HG02763 (cell line): ENCODE measurements around the gene ALDH1L1.

ENCODE experiments used
- ATAC-seq: cut with Tn5 transposase; IDR thresholded peaks from one replicate; pipeline ENCODE4 v1.9.1; 2021; ENCODE audit warnings: mild to moderate bottlenecking, moderate library complexity; ENCODE audit not compliant: unreplicated experiment

The ALDH1L1 gene

GRCh38 chr3:126135406-126136076 is 44.8 kb downstream of the ALDH1L1 start:
- no peak for ATAC-seq

DNA sequence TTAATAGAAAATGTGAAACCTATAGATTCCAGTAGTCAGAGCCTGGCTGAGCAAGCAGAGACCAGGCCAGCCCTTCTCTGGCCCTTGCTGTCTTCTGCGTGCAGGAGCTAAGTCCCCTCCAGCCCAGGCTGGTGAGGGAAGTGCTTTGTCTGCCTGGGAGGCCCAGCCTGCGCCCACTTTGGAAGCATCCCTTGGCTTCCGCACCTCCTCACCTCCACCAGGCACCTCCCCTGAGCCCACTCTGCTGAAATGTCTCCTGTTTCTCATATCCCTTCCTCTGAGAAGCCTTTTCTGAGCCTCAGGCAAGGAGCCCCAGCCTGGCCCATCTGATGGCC is 45.3 kb downstream of the ALDH1L1 start:
- no peak for ATAC-seq

DNA sequence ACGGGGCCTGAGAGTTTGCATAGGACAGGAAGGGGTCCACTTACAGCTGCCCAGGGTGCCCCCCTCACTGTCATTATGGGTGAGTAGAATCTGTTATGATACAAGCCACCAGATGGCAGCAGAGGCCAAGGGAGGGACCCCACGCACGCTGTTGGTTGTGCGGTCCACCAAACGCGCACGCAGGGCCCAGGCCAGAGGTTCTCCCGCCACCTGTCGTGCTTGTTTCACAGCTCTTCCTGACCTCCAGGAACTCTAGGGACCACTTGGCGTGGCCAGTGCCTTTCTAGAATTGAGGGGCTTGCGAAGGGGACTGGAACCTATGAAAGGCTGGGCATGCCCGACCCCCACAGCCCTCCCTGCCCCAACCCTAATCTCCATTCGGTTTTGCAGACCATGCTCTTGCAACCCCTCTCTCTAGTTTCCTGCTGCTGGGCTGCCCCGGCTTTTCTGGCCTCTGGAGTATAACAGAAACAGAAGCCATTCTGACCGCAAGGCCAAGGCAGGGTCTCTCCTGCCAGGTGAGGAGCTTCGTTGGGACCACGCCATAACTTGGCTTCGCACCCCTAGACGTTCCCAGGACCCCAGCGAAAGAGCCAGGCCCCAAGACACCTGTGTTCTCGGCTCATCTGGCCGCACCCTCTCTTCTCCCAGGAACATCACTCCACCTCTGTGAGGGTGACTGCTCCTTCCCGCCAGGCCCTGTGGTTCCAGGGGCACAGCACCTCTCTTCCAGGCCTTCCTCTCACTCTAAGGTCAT is 46.0 kb downstream of the ALDH1L1 start:
- no peak for ATAC-seq

DNA sequence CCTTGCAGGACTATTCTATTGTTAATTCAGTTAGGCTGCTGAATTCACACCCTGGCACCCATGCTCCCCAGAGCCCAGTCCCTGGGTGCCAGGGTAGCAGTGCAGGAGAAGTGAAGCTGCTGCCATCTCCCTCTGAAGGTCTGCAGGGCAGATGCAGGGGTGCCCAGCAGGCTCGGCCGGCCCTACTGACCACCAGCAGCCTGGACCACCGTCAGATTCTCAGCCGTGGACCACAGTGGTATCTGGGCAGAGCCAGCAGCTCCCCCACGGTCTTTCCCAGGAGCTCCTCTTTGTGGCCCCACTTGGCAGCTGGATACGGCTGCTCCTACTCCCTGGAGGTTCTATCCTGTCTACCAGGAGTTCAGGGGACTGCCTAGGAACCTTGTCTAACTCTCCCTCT is 46.8 kb downstream of the ALDH1L1 start:
- ATAC-seq: no peak

GRCh38 chr3:126132751-126133511 is 47.5 kb downstream of the ALDH1L1 start:
- no peak for ATAC-seq

DNA sequence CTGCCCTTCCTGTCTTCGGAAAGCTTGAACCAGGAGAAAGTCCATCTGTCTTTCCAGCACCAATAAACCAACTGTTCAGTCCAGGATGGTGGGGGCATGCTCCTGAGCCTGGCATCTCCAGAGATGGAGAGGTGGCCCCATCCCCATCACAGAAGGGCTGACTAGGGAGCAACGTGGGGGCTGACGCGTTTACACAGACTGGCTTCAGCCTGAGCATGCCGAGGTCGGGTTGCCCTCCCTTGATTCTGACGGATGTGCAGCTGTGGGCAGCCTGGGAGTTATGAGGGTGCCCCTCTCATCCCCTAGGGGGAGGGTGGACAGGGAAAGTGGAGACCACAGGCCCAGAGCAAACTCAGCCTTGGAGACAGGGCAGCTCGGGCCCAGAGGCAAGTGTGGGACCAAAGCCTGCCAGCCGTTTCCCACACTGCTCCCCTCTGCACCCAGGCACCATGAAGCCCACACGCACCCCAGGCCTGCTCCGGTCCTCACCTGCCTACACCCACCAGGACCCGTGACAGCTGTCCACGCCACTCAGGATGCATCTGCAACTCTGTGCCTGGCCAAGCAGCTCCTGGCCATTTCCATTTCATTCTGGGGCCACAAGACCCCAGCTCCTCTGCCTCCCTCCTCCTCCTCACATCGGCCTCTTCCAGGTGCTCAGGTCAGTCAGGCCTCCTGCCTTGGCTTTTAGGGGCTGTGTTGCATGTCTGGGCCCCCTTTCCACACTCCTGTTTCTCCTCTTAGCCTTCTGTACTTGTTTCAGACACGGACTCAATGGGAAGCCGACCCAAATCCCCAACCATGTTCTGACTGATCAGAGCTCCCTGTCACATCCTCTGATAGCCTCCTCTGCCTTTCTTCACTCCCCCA is 48.3 kb downstream of the ALDH1L1 start:
- no peak for ATAC-seq

- no peak for ATAC-seq
These were observed 49.2 kb downstream of the ALDH1L1 start for GRCh38 chr3:126130981-126131745.

GRCh38 chr3:126130081-126130855 is 50.1 kb downstream of the ALDH1L1 start:
- no peak for ATAC-seq

DNA sequence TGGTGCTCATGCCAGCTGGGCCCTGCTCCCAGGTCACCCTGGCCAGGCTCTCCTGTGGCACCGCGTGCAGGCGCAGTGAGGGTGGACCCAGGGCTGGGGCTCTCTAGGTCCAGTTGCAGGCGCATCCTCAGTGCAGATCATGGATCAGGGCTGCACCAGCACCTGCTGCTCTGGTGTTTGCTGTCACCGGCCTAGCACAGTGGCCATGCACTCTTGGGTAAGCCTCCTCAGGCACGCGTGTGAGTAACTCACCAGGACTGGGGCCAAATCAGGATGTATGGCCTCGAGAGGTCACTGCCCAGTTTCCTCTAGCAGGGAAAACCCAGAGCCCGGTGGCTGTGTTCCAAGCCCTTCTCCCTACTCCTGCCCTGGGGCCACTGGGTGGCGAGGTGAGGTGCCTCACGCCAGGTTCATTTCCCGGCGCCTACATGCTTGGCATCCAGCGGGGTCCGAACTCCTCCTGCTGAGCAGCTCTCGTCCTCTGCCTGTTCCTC is 50.9 kb downstream of the ALDH1L1 start:
- ATAC-seq: no peak

- ATAC-seq: no peak
These were observed 51.6 kb downstream of the ALDH1L1 start for GRCh38 chr3:126128504-126129397.

DNA sequence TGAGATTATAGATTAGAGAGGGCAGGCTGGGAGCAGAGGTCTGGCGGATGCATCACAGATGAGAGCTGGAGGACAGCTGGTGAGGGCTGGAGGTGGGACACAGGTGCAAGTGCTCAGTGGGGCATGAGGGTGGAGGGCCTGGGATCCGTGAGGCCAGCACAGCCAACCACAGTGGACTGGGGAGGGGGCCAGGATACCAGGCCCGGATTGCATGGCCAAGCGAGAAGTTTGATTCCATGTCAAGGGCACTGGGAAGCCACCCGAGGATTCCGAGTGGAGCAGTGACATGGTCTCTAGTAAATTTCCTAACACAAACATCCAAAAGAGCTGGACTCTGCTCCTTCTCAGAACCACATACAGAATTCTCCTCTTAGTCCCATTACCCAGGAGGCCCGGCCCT is 52.5 kb downstream of the ALDH1L1 start:
- no peak for ATAC-seq

DNA sequence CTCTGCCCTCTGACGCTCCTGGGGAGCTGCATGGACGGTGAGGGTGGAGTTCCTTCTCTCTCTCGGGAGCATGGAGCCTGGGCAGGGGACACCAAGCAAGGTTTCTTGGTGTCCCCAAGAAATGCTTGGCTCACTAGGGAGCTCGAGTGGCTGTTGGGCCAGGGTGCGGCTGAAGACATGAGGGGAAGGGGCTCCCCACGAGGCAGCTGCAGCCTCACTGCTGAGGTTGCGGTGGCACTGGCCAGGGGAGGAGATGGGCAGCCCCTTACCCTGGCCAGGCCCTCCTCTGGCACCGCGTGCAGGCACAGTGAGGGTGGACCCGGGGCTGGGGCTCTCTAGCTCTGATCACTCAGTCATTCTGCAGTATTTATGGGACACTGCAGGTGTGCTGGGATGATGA is 52.9 kb downstream of the ALDH1L1 start:
- ATAC-seq: no peak

DNA sequence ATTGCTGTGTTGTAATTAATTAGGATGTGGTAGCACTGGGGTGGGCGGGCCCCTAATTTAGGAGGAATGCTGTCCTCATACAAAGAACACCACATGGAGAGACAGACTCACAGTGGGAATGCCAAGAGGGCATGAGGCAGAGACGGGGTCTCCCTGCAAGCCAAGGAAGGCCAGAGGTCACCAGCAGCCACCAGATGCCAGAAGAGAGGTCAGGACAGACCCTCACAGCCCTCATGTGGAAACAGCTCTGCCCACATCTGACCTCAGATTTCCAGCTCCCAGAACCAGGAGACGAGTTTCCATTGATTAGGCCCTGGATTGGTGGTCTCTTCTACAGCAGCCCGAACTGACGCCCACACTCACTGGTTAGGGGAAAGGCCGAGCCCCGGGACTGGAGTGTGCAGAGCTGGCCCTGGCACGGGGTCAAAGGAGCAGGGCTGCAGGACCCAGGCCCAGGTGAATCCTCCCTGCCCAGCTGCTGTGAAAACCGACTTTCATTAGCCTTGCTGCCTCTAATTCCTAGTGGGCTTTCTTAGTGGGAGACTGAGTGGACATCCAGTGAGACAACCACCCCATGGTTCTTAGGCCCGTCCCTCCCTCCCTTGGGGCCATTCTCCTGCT is 53.5 kb downstream of the ALDH1L1 start:
- no peak for ATAC-seq

- ATAC-seq: no peak
These were observed 54.1 kb downstream of the ALDH1L1 start for GRCh38 chr3:126126286-126126685.

DNA sequence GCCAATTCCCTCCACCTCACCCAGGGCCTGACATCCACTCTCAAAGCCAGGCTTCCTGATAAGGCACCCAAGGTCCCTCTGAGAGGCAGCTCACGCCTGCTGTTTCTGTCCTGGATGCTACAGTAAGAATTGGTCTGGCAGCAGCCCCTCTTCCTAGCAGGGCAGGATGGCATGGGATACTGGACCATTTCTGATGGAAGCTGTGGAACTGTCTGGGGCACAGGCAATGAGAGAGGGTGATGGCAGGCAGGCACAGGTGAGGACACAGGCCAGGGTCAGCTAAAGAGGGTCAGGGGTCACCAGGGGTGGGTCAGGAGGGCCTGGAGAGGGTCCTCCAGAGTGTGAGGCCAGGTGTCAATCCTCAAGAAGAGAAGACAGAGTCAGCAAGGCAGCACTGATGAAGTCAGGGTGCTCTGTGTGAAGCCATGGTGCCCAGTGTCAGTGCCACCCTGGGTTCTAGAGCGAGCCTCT is 54.6 kb downstream of the ALDH1L1 start:
- no peak for ATAC-seq

DNA sequence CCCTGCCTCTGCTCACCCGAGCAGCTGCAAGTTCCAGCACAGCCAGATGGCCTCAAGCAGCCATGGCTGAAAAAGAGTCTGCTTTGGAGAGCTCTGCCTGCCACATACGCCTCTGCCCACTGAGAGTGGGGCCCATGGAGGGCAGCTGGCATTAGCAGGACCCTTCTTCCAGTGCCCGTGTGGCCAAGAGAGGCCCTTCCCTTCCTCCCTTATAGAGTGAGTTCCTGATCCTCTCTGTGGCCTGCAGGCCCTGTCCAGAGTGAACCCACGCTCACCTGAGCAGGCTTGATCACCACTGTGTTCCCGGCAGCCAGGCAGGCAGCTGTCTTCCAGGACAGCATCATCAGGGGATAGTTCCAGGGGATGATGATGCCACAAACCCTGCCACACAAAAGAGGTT is 55.0 kb downstream of the ALDH1L1 start:
- no peak for ATAC-seq

- ATAC-seq: no peak
These were observed 55.5 kb downstream of the ALDH1L1 start for GRCh38 chr3:126124896-126125295.
